Measurements from ENCODE around the gene TMEM178A.
"Not testable (repeated sequence)": the region's sequence is repeated elsewhere in the genome, so short reads cannot be mapped to it uniquely, and the experiment has no call there.

Gene TMEM178A

GRCh38 chr2:39646267-39646666, 19.4 kb upstream of the TMEM178A start:
- Histone ChIP-seq H3K9ac (ENCODE audit: low read depth in 1 of 2, low read length in 2 of 2) (no peak overlapping the region), H3K27me3 (ENCODE audit: control insufficient read depth in 1 of 2, insufficient read depth in 2 of 2, low read length in 2 of 2) (no peaks in the 10 kb centered on the region), H3K27ac (ENCODE audit: low read depth, low read length) (no peak overlapping the region), H3K4me1 (ENCODE audit: control insufficient read depth in 1 of 2, insufficient read depth in 2 of 2, low read length in 2 of 2) (no peaks in the 10 kb centered on the region), H3K9me3 (ENCODE audit: control insufficient read depth in 1 of 2, low read length in 2 of 2) (no peaks in the 10 kb centered on the region), H3K36me3 (ENCODE audit: control insufficient read depth in 1 of 2, insufficient read depth in 2 of 2, low read length in 2 of 2) (no peaks in the 10 kb centered on the region), H3K4me3 (ENCODE audit: low read depth in 1 of 2, low read length in 2 of 2) (no peak overlapping the region)

GRCh38 chr2:39647104-39647765, 18.5 kb upstream of the TMEM178A start:
- H3K27ac ChIP-seq (ENCODE audit: low read depth, low read length) = no peak overlapping the region
- H3K36me3 ChIP-seq (ENCODE audit: control insufficient read depth in 1 of 2, insufficient read depth in 2 of 2, low read length in 2 of 2) = no peaks in the 10 kb centered on the region
- no peak overlapping the region for H3K9ac ChIP-seq (ENCODE audit: low read depth in 1 of 2, low read length in 2 of 2)
- H3K9me3 ChIP-seq (ENCODE audit: control insufficient read depth in 1 of 2, low read length in 2 of 2) = no peaks in the 10 kb centered on the region
- no peaks in the 10 kb centered on the region for H3K27me3 ChIP-seq (ENCODE audit: control insufficient read depth in 1 of 2, insufficient read depth in 2 of 2, low read length in 2 of 2)
- H3K4me3 ChIP-seq (ENCODE audit: low read depth in 1 of 2, low read length in 2 of 2) = no peak overlapping the region
- no peaks in the 10 kb centered on the region for H3K4me1 ChIP-seq (ENCODE audit: control insufficient read depth in 1 of 2, insufficient read depth in 2 of 2, low read length in 2 of 2)

- Histone ChIP-seq H3K36me3 (ENCODE audit: control insufficient read depth in 1 of 2, insufficient read depth in 2 of 2, low read length in 2 of 2) (no peaks in the 10 kb centered on the region), H3K27ac (ENCODE audit: low read depth, low read length) (no peak overlapping the region), H3K4me1 (ENCODE audit: control insufficient read depth in 1 of 2, insufficient read depth in 2 of 2, low read length in 2 of 2) (no peaks in the 10 kb centered on the region), H3K27me3 (ENCODE audit: control insufficient read depth in 1 of 2, insufficient read depth in 2 of 2, low read length in 2 of 2) (no peaks in the 10 kb centered on the region), H3K4me3 (ENCODE audit: low read depth in 1 of 2, low read length in 2 of 2) (no peak overlapping the region), H3K9me3 (ENCODE audit: control insufficient read depth in 1 of 2, low read length in 2 of 2) (no peaks in the 10 kb centered on the region), H3K9ac (ENCODE audit: low read depth in 1 of 2, low read length in 2 of 2) (no peak overlapping the region)
Measured at GRCh38 chr2:39648580-39648979, 17.1 kb upstream of the TMEM178A start.

- H3K4me3 ChIP-seq (ENCODE audit: low read depth in 1 of 2, low read length in 2 of 2) = no peak overlapping the region
- H3K9me3 ChIP-seq (ENCODE audit: control insufficient read depth in 1 of 2, low read length in 2 of 2) = no peaks in the 10 kb centered on the region
- H3K4me1 ChIP-seq (ENCODE audit: control insufficient read depth in 1 of 2, insufficient read depth in 2 of 2, low read length in 2 of 2) = no peaks in the 10 kb centered on the region
- no peaks in the 10 kb centered on the region for H3K36me3 ChIP-seq (ENCODE audit: control insufficient read depth in 1 of 2, insufficient read depth in 2 of 2, low read length in 2 of 2)
- H3K9ac ChIP-seq (ENCODE audit: low read depth in 1 of 2, low read length in 2 of 2) = no peak overlapping the region
- H3K27me3 ChIP-seq (ENCODE audit: control insufficient read depth in 1 of 2, insufficient read depth in 2 of 2, low read length in 2 of 2) = no peaks in the 10 kb centered on the region
- no peak overlapping the region for H3K27ac ChIP-seq (ENCODE audit: low read depth, low read length)
Measured at GRCh38 chr2:39649511-39649910, 16.2 kb upstream of the TMEM178A start.

- no peak overlapping the region for H3K27ac ChIP-seq (ENCODE audit: low read depth, low read length)
- H3K27me3 ChIP-seq (ENCODE audit: control insufficient read depth in 1 of 2, insufficient read depth in 2 of 2, low read length in 2 of 2) = no peaks in the 10 kb centered on the region
- peaks cover 0 to 6% of the 10 kb centered on the region in 2 donors for H3K9me3 ChIP-seq (ENCODE audit: control insufficient read depth in 1 of 2, low read length in 2 of 2)
- no peaks in the 10 kb centered on the region for H3K36me3 ChIP-seq (ENCODE audit: control insufficient read depth in 1 of 2, insufficient read depth in 2 of 2, low read length in 2 of 2)
- H3K4me1 ChIP-seq (ENCODE audit: control insufficient read depth in 1 of 2, insufficient read depth in 2 of 2, low read length in 2 of 2) = no peaks in the 10 kb centered on the region
- H3K4me3 ChIP-seq (ENCODE audit: low read depth in 1 of 2, low read length in 2 of 2) = no peak overlapping the region
- H3K9ac ChIP-seq (ENCODE audit: low read depth in 1 of 2, low read length in 2 of 2) = no peak overlapping the region
Measured at GRCh38 chr2:39650468-39650867, 15.2 kb upstream of the TMEM178A start.

GRCh38 chr2:39656215-39656614, 9.5 kb upstream of the TMEM178A start:
- not testable (repeated sequence) for H3K27ac ChIP-seq (ENCODE audit: low read depth, low read length); H3K27me3 ChIP-seq (ENCODE audit: control insufficient read depth in 1 of 2, insufficient read depth in 2 of 2, low read length in 2 of 2); H3K4me3 ChIP-seq (ENCODE audit: low read depth in 1 of 2, low read length in 2 of 2); H3K36me3 ChIP-seq (ENCODE audit: control insufficient read depth in 1 of 2, insufficient read depth in 2 of 2, low read length in 2 of 2); H3K4me1 ChIP-seq (ENCODE audit: control insufficient read depth in 1 of 2, insufficient read depth in 2 of 2, low read length in 2 of 2); H3K9me3 ChIP-seq (ENCODE audit: control insufficient read depth in 1 of 2, low read length in 2 of 2); H3K9ac ChIP-seq (ENCODE audit: low read depth in 1 of 2, low read length in 2 of 2)

- Histone ChIP-seq H3K27me3 (ENCODE audit: control insufficient read depth in 1 of 2, insufficient read depth in 2 of 2, low read length in 2 of 2) (no peaks in the 10 kb centered on the region), H3K4me3 (ENCODE audit: low read depth in 1 of 2, low read length in 2 of 2) (no peak overlapping the region), H3K4me1 (ENCODE audit: control insufficient read depth in 1 of 2, insufficient read depth in 2 of 2, low read length in 2 of 2) (no peaks in the 10 kb centered on the region), H3K36me3 (ENCODE audit: control insufficient read depth in 1 of 2, insufficient read depth in 2 of 2, low read length in 2 of 2) (no peaks in the 10 kb centered on the region), H3K27ac (ENCODE audit: low read depth, low read length) (no peak overlapping the region), H3K9ac (ENCODE audit: low read depth in 1 of 2, low read length in 2 of 2) (no peak overlapping the region), H3K9me3 (ENCODE audit: control insufficient read depth in 1 of 2, low read length in 2 of 2) (peaks cover 0 to 6% of the 10 kb centered on the region in 2 donors)
Measured at GRCh38 chr2:39657287-39657937, 8.3 kb upstream of the TMEM178A start.

GRCh38 chr2:39658371-39658770, 7.3 kb upstream of the TMEM178A start:
- H3K4me1 ChIP-seq (ENCODE audit: control insufficient read depth in 1 of 2, insufficient read depth in 2 of 2, low read length in 2 of 2) = no peaks in the 10 kb centered on the region
- peaks cover 0 to 6% of the 10 kb centered on the region in 2 donors for H3K9me3 ChIP-seq (ENCODE audit: control insufficient read depth in 1 of 2, low read length in 2 of 2)
- no peak overlapping the region for H3K9ac ChIP-seq (ENCODE audit: low read depth in 1 of 2, low read length in 2 of 2)
- H3K4me3 ChIP-seq (ENCODE audit: low read depth in 1 of 2, low read length in 2 of 2) = no peak overlapping the region
- no peaks in the 10 kb centered on the region for H3K36me3 ChIP-seq (ENCODE audit: control insufficient read depth in 1 of 2, insufficient read depth in 2 of 2, low read length in 2 of 2)
- H3K27ac ChIP-seq (ENCODE audit: low read depth, low read length) = no peak overlapping the region
- peaks cover 0 to 4% of the 10 kb centered on the region in 2 donors for H3K27me3 ChIP-seq (ENCODE audit: control insufficient read depth in 1 of 2, insufficient read depth in 2 of 2, low read length in 2 of 2)

- H3K27me3 ChIP-seq (ENCODE audit: control insufficient read depth in 1 of 2, insufficient read depth in 2 of 2, low read length in 2 of 2) = peaks cover 8 to 15% of the 10 kb centered on the region in 2 donors
- H3K4me1 ChIP-seq (ENCODE audit: control insufficient read depth in 1 of 2, insufficient read depth in 2 of 2, low read length in 2 of 2) = no peaks in the 10 kb centered on the region
- H3K4me3 ChIP-seq (ENCODE audit: low read depth in 1 of 2, low read length in 2 of 2) = no peak overlapping the region
- no peak overlapping the region for H3K27ac ChIP-seq (ENCODE audit: low read depth, low read length)
- H3K36me3 ChIP-seq (ENCODE audit: control insufficient read depth in 1 of 2, insufficient read depth in 2 of 2, low read length in 2 of 2) = no peaks in the 10 kb centered on the region
- H3K9ac ChIP-seq (ENCODE audit: low read depth in 1 of 2, low read length in 2 of 2) = no peak overlapping the region
- H3K9me3 ChIP-seq (ENCODE audit: control insufficient read depth in 1 of 2, low read length in 2 of 2) = peaks cover 0 to 1% of the 10 kb centered on the region in 2 donors
Measured at GRCh38 chr2:39659765-39660611, 5.7 kb upstream of the TMEM178A start.

- Histone ChIP-seq H3K36me3 (ENCODE audit: control insufficient read depth in 1 of 2, insufficient read depth in 2 of 2, low read length in 2 of 2) (no peaks in the 10 kb centered on the region), H3K9ac (ENCODE audit: low read depth in 1 of 2, low read length in 2 of 2) (no peak overlapping the region), H3K4me1 (ENCODE audit: control insufficient read depth in 1 of 2, insufficient read depth in 2 of 2, low read length in 2 of 2) (no peaks in the 10 kb centered on the region), H3K27me3 (ENCODE audit: control insufficient read depth in 1 of 2, insufficient read depth in 2 of 2, low read length in 2 of 2) (peaks cover 11 to 18% of the 10 kb centered on the region in 2 donors), H3K9me3 (ENCODE audit: control insufficient read depth in 1 of 2, low read length in 2 of 2) (no peaks in the 10 kb centered on the region), H3K27ac (ENCODE audit: low read depth, low read length) (no peak overlapping the region), H3K4me3 (ENCODE audit: low read depth in 1 of 2, low read length in 2 of 2) (no peak overlapping the region)
Measured at GRCh38 chr2:39660612-39661236, 5.0 kb upstream of the TMEM178A start.

All from duodenal mucosa (tissue), 2 donors.